Measurements from ENCODE around the gene RALB. TPM values are rescaled to one million over a fixed set of nuclear protein-coding genes. Genes with fewer than 3 reads are reported as not detected.

The RALB gene
- total RNA-seq, 1 experiment from 2014 or later: 24.6 TPM

DNA sequence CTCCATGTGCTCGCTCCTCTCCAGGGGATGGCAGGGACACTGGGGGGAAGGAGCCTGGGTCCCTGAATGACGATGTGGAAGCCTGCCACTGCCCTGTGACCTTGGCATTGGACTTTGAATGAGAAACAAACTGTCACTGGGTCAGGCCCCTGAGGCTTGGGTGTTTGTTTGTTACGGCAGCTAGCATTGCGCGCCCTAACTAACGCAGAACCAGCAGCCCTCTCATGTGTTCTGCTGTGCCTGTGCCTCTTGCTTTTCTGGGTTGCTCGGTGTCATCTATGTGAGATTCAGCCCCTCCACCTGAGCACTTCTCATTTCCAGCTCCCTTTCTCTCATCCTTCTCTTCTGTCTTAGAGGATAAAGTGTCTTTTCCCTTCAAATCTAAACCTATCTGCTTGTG lies 69.7 kb downstream of the RALB start:
- Histone ChIP-seq H3K23ac (ENCODE audit: insufficient read length, low read depth, low read length) (no peak overlapping the region), H3K18ac (ENCODE audit: insufficient read length, low read depth, low read length) (no peak overlapping the region), H3K79me2 (ENCODE audit: insufficient read depth, low read length) (no peaks in the 10 kb centered on the region), H3T11ph (ENCODE audit: low read length) (no peak overlapping the region), H3K4ac (ENCODE audit: low read depth, low read length) (no peak overlapping the region), H3K9me3 (ENCODE audit: control insufficient read depth, low read depth, low read length) (no peaks in the 10 kb centered on the region), H3K14ac (ENCODE audit: insufficient read depth, low read length) (no peak overlapping the region), H4K8ac (replicated peaks; ENCODE audit: insufficient read length, low read depth, low read length) (no peak overlapping the region), H2BK120ac (ENCODE audit: low read depth, low read length, poor library complexity, severe bottlenecking) (no peak overlapping the region), H4K5ac (ENCODE audit: insufficient read length, low read depth, low read length) (no peak overlapping the region), H3K56ac (ENCODE audit: insufficient read length, low read depth, low read length) (no peak overlapping the region), H3K4me1 (ENCODE audit: insufficient read depth, low read length) (no peaks in the 10 kb centered on the region), H4K20me1 (ENCODE audit: control insufficient read depth, insufficient read depth, insufficient read length) (no peaks in the 10 kb centered on the region), H2AK5ac (ENCODE audit: insufficient read length, low read length) (no peak overlapping the region), H3K79me1 (ENCODE audit: insufficient read depth, low read depth, low read length, poor library complexity, severe bottlenecking) (no peaks in the 10 kb centered on the region), H2BK5ac (ENCODE audit: insufficient read length, low read length) (no peak overlapping the region), H2BK12ac (ENCODE audit: insufficient read length, low read depth, low read length) (no peak overlapping the region), H3K4me2 (ENCODE audit: insufficient read depth, insufficient read length, low read length) (no peak overlapping the region), H2AFZ (ENCODE audit: low read length) (no peak overlapping the region), H4K91ac (ENCODE audit: insufficient read length, low read depth, low read length) (no peak overlapping the region), H3K27ac (ENCODE audit: insufficient read length, low read depth, low read length) (no peak overlapping the region), H3K23me2 (ENCODE audit: insufficient read length, low read depth, low read length, poor library complexity, severe bottlenecking) (no peaks in the 10 kb centered on the region), H3K9ac (ENCODE audit: extremely low read depth, insufficient read length, low read length) (no peak overlapping the region), H2BK20ac (ENCODE audit: low read depth, low read length, poor library complexity, severe bottlenecking) (no peak overlapping the region), H2BK15ac (ENCODE audit: low read depth, low read length) (no peak overlapping the region), H3K27me3 (ENCODE audit: insufficient read depth, low read length) (no peaks in the 10 kb centered on the region)
- no peak for DNase-seq
- no peaks in the 10 kb centered on the region for H3K4me1 Mint-ChIP-seq
- H3K4me3 Mint-ChIP-seq: no peak overlapping the region
- no peak overlapping the region for H3K27ac Mint-ChIP-seq
- no peaks in the 10 kb centered on the region for H3K36me3 Mint-ChIP-seq (ENCODE audit: insufficient read depth in 1 of 3, low read depth in 3 of 3)
- TF ChIP-seq, protein P1, sequence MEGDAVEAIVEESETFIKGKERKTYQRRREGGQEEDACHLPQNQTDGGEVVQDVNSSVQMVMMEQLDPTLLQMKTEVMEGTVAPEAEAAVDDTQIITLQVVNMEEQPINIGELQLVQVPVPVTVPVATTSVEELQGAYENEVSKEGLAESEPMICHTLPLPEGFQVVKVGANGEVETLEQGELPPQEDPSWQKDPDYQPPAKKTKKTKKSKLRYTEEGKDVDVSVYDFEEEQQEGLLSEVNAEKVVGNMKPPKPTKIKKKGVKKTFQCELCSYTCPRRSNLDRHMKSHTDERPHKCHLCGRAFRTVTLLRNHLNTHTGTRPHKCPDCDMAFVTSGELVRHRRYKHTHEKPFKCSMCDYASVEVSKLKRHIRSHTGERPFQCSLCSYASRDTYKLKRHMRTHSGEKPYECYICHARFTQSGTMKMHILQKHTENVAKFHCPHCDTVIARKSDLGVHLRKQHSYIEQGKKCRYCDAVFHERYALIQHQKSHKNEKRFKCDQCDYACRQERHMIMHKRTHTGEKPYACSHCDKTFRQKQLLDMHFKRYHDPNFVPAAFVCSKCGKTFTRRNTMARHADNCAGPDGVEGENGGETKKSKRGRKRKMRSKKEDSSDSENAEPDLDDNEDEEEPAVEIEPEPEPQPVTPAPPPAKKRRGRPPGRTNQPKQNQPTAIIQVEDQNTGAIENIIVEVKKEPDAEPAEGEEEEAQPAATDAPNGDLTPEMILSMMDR (conservative IDR thresholded peaks at IDR 0.05): no peak
- H3K27me3 Mint-ChIP-seq (ENCODE audit: low read depth): peaks cover 70% of the 10 kb centered on the region
- WGBS (ENCODE audit: extremely low coverage, insufficient read length, low lambda C conversion rate): no CpG with 5 or more reads among the region's 7 CpGs
- no peaks in the 10 kb centered on the region for H3K9me3 Mint-ChIP-seq

Data from H9 (cell line).